NCI-H1105 treated with DMSO at 0.1 percent for 48 hours (cell line): Measurements from ENCODE around the gene CSNK1D.
A peak's percentile ranks its signal among the peaks of the same experiment; 100 is the strongest.

Source experiments
- DNase-seq: peaks from one replicate; lab custom pipeline; 2025; lab: John Stamatoyannopoulos, UW

The CSNK1D gene

DNA sequence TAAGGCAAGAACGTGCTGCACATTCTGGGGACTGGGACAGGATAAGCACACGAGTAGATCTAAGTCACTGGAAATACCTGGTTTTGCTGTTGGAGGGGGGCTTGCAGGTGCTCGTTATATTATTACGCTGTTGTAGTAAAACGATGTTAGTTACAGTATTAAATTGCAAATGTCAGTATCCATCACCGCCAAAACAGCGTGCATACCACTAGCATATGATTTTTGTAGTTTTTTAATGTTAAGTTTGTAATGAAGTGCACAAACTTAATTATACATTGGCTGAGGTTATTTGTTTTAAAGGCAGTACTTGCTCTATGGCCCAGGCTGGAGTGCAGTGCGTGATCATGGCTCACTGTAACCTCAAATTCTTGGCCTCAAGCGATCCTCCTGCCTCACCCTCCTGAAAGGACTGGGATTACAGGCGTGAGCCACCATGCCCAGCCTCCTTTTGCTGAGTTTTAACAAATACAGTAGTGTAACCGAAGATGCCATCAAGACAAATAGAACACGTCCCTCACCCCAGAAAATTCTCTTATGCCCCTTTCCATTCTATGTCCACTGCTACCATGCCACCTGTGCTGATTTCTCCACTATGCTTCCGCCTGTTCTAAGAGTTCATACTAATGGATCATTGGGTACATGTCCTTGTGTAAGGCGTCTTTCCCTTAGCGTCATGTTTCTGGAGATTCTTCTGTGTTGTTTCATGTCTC is 20.7 kb upstream of the CSNK1D start:
- no peak for DNase-seq

DNA sequence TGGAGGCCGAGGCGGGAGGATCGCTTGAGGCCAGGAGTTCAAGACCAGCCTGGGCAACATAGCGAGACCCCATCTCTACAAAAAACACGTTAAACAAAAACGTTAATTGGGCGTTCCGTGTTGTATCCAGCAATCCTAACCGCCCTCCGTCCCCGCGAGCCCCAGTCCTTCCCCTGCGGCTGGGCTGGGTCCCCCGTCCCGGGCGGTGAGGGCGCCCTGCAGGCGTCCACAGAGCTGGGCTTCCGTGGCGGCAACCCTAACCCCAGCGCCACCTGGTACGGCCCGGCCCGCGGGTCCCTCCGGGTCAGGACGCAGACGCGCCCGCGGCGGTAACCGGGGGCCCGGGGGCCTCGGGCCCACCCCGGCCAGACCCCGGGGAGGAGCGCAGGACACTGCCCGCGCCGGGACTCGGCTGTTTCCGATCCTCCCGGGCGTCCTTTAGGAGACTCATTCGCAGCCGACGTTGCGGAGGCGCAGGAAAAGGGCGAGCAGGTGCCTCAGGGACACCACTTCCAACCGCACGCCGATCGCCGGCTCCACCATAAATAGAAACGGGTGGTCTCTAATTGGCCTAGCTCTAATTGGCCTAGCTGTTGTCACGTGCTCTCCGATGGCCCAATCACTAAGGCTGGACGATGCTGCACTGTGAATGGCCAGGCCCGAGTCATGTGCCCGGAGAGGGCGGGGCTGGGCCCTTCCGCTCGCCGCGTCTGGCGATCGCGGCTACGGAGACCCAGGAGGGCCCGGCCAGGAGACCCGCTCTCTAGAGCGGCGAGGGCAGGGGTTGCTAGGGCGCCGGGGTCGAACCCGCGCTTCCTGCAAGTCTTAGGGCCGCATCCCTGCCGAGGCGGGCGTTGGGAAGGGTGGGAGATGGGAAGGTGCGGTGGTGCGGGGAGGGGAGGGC is 19.0 kb upstream of the CSNK1D start:
- DNase-seq, result peak; percentile 97

DNA sequence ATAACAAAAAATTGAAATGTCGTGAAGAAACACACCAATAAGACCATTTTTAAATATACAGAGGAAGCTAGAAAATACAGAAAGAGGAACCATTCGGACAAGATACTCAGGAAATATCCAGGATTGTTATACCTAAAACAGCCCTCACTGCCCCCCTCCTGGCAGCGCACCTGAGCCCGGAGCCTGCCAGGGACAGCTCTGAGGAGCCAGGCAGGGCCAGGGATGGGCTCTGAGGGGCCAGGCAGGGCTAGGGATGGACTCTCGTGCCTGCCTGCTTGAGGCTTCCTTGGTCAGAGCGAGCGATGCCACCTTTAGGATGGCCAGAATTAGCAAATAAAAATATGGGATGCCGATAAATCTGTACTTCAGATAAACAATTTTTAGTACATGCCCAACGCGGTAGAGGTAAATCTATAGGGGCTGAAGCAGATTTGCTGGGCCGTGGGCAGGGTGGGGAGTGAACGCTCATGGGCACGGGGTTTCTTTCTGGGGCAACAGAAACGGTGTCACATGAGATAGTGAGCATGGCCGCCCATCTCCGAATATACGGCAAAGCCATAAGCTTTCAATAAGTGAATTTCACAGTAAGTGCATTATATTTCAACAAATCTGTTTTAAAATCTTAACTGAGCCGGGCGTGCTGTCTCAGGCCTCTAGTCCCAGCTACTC is 18.2 kb upstream of the CSNK1D start:
- DNase-seq, result no peak

DNA sequence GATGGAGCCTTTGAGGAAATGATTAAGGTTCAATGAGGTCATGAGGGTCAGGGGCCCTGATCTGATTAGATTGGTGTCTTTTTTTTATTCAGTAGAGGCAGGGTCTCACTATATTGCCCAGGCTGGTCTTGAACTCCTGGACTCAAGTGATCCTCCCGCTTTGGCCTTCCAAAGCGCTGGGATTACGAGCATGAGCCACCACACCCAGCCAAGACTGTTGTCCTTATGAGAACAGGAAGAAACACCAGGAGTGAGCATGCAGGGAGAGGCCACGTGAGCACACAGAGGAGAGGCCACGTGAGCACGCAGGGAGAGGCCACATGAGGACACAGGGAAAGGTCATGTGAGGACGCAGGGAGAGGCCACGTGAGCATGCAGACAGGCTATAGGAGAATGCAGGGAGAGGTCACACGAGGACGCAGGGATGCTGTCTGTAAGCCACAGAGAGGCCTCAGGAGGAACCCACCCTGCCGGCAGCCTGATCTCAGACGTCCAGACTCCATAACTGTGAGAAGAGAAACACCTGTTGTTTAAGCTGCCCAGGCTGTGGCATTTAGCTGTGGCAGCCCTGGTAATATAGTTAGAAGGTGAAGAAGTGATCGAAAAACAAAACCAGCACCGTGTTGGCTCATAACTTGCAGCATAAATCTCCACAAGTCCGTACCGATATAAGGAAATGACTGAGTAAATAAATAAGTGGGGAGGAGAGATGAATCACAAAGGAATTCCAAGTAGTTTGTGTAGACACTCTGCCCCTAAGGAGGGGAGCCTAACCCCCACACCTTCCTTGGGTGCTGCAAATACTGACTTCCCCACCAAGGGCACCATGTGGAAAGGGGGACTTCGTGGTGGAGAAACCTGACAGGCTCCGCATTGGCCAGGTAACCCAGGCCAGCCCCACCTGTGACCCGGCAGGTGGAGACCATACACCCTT is 14.6 kb upstream of the CSNK1D start:
- peak; percentile 14 for DNase-seq

DNA sequence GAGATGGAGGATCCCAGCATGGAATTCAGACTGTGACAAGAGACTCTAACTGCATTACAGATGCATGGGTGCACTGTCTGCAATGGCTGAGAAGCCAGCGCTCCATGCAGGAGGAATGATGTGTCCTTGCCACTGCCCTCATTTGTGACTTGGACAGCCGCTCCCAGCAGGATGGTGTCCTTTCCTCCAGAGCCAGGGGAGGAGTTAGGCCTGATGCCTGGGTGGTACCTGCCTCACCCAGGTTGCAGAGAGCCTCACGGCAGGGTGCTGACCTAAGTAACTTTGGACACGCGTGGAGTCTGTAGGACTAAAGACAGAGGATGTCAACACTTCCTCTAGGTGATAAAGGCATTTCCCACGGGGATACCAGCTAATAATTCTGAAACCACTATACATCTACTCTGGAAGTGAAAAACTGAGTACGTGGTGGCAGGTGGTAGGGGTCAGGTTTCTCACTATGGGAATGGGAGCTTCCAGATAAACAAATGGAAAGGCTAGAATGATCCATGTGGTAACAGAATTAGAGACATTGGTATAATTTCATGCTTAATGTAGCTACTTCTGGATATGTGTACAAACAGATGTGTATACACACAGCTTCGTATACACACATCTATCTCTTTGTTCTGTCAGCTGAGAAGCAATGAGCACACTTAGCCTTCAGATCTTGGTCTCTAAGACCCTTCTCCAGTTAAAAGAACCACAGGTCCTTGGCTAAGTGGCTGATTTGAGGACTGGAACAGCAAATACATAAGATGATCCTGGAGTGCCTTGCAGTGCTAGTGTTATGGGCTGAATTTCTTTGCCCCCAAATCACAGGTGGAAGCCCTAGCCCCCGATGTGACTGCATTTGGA is 13.7 kb upstream of the CSNK1D start:
- no peak for DNase-seq

DNA sequence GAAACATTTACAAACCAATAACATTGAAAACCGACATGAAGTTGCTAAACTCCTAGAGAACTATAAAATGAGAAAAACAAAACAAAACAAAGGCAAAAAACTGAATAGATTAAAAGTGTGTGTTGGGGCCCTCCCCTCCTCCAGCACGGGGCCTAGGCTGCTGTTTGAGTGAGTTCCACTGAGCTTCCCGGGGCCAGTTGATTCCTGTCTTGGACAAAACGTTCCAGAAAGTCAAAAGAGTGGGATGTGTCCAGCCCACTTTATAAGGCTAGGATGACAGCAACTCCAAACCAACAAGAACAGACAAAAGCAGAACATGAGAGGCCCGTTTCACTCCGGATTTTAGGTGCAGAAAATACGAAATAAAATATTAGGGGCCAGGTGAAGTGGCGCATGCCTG is 11.6 kb upstream of the CSNK1D start:
- DNase-seq, result no peak

DNA sequence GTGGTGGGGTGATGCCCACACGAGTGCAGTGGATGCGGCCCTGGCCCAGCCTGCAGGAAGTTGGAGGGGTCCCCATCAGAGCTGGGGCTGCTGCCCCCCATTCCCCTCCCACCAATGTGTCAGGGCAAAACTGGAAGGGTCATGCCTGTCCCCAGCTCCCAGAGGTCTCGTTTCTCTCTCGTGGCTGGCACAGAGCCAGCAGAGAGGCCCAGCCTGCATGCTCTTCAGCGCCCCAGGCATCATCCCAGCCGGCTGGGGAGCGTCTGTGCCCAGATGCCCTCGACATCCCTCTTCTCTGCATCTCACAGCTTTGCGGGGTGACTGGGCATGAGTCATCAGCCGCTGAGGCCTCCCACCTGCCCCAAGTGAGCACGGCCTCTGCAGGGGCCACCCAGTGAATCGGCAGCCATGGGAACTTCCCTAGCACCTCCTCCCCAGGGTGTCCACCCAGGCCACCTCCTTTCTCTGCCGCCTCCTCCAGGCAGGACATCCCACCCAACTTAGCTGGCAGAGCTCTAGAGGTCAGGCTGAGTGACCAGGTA is 9.8 kb upstream of the CSNK1D start:
- DNase-seq, result peak; percentile 18

DNA sequence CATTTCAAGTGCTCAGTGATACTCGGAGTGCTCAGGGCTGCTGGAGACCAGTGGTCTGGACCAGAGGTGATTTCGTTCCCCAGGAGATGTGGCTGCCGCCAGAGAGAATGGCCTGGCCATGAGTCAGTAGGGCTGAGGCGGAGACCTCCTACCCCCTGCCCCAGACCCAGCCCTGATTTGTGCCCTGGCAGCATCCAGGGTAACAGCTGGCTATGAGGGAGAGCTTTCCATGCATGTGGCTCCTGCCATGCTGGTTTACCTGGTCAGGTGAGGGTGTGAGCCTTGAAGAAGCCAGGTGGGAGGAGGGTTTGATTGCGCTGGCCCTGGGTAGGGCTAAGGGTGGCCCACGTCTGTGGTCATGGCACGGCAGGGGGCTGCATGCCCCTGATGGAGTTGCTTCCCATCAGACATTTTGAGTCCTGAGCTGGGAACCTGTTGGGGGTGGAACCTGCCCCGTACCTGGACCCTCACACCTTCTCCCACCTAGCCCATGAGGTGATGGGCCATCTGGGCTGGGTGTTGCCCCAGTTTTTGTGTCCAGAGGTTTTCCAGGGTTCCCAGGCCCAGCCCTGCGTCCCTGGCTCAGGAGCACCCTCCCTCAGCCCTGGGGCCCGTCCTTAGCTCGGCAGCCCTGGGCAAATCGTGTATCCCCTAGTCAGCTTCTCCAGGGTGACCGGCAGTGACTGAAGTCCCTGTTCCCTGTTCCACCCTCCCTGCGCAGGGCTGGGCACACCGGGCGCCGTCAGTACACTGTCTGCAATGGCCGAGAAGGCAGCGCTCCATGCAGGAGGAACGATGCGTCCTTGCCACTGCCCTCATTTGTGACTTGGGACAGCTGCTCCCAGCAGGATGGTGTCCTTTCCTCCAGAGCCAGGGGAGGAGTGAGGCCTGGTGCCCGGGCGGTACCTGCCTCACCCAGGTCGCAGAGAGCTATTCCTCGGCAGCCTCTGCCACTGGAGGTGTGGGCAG is 9.0 kb upstream of the CSNK1D start:
- no peak for DNase-seq

DNA sequence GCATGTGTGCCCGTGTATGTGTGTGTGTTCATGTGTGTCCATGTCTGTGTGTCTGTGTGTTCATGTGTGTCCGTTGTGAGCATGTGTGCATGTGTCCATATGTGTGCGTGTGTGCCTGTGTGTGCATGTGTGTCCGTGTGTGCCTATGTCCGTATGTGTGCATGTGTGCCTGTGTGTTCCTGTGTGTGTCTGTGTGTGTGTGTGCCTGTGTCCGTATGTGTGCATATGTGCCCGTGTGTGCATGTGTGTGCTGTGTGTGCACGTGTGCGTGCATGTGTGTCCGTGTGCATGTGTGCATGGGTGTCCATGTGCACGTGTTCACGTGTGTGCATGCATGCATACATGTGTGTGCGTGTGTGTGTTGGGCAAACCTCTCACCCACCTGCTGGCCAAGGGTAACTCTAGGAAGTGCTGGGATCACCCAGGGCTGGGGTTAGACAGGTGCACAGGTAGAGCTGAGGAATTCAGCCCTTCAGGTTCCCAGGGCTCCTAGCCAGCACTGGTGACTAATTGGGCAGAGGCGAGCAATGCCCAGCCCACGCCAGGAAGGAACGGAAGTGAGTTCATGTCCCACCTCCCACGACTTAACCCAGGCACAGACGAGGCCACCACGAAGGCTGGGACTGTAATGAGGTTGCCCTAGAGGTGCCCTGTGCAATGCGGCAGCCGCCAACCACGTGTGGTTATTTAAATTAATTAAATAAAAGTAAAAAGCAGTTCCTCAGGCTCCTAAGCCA is 8.2 kb upstream of the CSNK1D start:
- DNase-seq, result no peak

DNA sequence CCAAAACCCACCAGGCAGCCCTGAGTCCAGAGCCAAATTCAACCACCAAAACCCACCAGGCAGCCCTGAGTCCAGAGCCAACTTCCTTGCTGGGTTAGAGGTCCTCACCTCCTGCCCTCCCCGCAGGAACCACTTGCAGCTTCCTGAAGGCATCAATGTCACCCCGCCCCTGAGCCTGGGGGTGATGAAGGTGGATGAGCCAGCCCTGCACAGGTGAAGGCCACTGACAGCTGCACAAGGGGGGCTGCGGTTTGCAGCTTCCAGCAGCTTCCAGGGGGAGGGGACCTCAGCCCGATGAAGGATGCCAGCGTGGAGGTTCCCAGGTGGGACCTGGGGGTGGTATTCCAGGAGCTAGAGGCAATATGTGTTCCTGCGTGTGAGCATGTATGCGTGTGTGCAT is 7.6 kb upstream of the CSNK1D start:
- no peak for DNase-seq

DNA sequence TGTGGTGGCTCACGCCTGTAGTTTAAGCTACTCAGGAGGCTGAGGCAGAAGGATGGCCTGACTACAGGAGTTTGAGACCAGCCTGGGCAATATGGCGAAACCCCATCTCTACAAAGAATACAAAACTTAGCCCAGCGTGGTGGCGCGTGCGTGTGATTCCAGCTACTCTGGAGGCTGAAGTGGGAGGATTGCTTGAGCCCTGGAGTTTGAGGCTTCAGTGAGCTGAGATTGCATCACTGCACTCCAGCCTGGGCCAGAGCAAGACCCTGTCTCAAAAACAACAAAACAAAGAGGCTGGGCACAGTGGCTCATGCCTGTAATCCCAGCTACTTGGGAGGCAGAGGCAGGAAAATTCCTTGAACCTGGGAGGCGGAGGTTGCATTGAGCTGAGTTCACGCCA is 7.0 kb upstream of the CSNK1D start:
- no peak for DNase-seq

DNA sequence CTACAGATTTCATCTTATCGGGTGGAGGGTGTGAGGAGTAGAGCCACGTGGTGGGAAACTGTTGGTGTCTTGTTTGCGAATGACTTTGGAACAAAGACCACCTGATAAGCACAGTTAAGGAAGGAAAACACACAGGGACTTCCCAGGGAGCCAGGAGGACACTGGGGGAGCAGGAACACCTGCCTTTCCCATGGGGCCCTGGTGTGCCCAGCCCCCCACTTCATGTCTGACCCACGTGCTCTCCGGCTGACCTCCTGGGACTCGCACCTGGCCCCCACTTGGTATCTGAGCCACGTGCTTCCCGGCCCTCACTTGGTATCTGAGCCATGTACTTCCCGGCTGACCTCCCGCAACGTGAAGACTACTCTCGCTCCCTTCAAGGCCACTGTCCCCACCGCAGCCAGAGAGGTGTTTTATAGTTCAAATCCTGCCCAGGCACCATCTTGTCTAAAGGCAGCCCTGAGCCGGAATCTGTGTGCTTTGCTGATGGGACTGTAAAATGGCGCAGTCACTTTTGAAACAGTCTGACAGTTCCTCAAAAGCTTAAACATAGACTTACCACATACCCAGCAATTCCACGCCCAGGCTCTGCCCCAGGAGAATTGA is 5.4 kb upstream of the CSNK1D start:
- no peak for DNase-seq

DNA sequence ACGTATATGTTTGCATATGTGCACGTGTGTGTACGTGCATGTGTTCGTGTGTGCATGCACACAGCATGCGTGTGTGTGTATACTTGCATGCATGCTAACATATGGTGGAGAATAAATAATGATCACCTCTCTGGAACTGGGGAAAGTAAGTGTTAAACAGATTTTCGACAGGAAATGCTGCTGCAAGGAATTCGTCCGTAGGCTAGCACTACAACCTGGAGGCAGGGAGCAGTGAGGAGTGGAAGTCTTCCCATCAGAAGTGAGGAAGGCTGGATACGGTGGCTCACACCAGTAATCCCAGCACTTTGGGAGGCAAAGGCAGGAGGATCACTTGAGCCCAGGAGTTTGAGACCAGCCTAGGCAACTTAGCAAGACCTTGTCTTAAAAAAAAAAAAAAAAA is 4.8 kb upstream of the CSNK1D start:
- DNase-seq, result no peak

DNA sequence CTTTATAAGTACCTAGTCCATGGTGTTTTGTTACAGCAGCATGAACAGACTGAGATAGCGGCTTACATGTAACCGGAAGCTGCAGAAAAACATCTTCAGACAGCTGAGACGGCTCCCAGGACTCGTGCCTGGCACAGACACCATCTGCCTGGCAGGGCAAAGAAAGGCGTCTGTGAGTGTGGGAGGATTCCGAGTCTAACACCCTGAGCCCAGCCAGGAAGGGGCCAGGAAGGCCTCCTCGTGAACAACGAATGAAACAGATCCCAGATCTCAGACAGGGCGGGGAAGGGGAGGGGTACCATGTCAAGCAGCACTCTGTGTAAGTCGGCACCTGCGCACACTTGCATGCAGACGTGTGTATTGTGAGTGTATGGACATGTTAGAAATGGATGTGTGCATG is 4.4 kb upstream of the CSNK1D start:
- no peak for DNase-seq

DNA sequence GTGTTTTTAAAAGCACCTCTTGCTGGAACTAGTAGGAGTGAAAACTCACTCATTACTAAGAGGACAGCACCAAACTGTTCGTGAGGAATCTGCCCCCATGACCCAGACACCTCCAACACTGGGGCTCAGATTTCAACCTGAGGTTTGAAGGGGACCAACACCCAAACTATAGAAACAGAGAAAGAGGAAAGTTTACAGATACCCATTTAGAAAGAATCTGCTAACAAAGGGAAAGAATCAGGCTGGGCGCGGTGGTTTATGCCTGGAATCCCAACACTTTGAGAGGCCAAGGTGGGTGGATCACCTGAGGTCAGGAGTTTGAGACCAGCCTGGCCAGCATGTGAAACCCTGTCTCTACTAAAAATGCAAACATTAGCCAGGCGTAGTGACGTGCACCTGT is 3.4 kb upstream of the CSNK1D start:
- no peak for DNase-seq

DNA sequence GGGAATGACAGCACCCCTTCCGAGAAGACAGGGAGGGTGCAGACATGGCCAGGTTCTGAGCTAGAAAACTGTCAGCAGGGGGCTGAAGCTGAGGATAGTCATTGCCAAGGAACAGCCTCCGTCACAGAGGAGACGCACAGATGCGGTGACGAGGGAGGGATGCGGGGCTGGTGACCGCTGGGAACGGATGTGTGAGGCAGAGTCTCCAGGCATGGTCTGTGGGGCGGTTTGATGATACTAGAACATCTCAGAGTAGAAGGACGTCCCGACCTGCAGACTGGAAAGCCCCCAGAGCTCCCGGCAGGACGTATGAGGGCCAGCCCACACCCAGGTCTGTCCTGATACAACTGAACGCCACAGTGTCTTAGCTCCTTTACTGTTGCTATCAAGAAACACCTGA is 1.8 kb upstream of the CSNK1D start:
- DNase-seq, result no peak

DNA sequence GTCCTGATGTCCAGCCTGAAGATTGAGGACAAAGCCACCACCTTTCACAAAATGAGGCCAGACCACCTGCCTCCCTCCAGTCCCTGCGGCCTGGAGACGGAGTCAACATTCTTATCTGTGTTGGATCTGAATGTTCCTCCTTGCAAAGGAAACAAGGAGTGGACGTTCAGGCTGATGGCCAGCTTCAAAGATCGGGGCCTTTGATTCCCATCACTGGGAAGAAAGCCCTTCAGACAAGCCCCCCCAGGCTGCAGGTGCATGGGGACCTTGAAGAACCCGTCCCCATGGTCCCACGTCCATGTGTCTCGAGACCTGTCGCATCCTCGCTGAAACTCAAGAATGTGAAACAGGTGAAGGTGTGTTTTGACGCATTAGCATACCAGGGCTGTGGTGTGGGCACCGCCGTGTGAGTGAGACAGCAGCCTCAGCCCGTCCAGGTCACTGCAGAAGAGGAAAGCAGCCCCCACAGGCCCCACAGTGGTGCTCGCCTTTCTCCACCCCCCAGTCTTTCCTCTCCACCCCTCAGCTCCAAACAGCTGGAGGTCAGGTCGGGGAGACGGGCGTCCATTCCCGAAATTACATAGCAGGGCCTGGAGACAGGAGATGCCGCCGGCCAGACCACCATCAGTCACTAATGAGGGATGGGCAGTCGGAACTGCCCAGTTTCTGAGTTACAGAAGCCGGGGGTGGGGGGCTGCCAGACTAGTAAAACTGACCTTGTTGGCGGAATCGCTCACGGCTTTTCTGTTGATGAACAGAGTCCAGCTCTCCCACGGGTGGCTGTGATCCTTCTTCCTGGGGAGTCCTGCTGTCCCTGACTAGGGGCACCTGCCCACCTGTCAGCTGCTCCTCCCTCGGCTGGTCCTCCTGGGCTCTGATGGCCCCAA is 877 bp upstream of the CSNK1D start:
- no peak for DNase-seq
